GM19035 (cell line): Measurements from ENCODE around the gene BAAT.
A peak's percentile ranks its signal among the peaks of the same experiment; 100 is the strongest.

Experiments
- ATAC-seq: cut with Tn5 transposase; IDR thresholded peaks from one replicate; pipeline ENCODE4 v1.9.1; 2021; ENCODE audit not compliant: unreplicated experiment

The BAAT gene

DNA sequence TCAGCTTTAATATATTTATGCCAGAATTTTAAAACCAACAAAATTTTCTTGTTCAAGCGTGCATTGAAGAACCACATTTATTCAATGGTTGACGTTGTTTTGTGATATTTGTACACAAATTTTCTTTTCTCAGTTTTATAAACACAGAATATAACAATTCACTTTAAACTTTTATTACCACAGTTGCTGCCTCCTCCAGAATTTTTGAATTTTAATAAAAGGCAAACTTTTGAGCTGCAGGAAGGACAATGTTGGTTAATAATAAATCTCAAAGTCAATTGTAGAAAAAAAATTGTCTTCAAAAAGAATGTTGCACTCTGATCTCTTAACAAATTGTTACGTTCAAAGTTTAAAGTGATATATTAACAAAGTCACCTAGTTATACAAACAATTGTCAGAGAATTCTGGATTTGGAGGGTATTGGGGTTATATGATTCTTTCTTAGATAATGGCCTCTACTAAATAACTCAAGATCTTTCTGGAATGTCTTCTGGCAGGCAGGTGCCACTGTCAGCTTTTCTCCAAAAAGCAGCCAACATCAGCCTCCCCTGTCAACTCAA lies 60.5 kb downstream of the BAAT start:
- ATAC-seq: no peak

DNA sequence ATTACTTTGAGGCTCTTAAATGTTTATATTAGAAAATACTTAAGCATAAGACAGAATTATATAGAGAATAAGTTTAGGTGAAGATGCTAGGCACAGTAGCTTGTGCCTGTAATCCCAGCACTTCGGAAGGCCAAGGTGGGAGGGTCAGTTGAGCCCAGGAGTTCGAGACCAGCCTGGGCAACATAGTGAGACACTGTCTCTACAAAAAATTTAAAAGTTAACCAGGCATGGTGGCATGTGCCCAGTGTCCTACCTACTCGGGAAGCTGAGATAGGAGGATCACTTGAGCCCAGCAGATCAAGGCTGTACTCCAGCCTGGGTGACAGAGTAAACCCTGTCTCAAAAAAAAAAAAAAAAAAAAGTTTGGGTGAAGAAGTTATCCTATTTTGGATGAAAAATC lies 61.7 kb downstream of the BAAT start:
- no peak for ATAC-seq

DNA sequence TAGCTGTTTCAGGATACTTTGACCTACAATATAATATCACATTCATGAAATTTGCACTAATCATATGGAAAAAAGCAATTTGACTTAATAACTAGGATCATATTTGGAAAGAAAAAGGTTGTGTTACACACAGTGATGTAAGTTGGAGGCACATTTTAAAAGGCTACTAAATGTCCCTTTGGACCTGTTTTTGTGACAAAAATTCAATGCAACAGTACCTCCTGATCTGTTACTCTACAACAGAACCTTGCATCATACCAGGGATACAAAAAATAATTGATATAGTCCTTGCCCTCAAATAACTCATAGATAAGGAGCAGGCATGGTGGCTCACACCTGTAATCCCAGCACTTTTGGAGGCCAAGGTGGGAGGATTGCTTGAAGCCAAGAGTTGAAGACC lies 67.1 kb downstream of the BAAT start:
- no peak for ATAC-seq

DNA sequence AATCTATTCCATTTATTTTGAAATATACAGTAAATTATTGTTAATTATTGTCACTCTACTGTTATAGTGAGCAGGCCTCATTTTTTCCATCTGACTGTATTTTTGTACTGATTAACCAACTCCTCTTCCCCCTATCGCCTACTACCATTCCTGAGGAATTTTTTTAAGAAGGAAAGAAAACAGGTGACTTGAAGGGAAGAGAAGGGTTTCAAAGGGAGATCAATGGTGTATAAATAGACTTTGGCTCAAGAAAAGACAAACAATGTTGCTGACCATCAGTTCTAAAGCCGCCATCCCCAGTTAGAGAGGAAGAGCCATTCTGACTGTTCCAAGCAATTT lies 69.7 kb downstream of the BAAT start:
- ATAC-seq: no peak

DNA sequence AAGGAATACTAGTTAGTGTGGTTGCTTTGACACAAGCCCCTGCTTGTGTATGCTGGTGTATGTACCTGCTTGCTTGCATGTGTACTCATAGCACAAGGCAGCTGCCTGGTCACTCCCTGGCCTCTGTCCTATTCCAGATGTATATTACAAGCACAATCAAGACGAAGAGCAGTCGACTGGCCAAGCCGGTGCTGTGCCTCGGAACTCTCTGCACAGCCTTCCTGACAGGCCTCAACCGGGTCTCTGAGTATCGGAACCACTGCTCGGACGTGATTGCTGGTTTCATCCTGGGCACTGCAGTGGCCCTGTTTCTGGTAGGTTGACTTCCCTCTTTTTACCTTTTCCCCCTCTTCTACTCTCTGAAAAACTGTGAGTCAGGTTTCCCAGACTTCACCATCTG lies 72.1 kb downstream of the BAAT start:
- no peak for ATAC-seq

DNA sequence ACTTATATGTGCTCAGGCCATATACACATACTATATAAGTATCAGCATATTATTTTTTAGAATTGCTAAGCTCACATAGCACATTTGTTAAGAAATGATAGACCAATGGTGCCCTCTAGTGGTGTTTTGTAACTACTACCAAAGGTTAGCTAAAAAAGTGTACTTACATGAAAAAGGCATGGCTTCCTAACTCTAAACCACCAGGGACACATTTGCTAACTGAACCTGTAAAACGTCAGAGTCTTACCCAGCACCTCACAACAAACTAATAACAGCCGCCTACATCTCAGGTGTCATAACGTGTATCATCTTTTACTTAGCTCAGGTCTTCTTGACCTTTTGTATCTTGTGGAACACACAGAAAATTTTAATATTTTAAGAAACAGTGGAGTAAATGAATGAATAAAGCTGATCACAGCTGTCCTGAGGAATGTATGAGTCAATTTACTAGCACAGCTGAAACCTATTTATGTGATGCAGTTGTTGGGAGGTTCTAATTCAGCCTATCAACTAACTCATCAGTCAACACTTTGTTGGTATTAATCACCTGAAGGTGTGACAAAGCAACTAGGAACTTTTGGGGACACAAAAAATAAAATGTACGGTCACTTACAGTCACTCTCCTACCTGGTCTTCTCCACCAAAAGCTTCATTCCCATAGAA lies 72.9 kb downstream of the BAAT start:
- ATAC-seq: peak; percentile 89

DNA sequence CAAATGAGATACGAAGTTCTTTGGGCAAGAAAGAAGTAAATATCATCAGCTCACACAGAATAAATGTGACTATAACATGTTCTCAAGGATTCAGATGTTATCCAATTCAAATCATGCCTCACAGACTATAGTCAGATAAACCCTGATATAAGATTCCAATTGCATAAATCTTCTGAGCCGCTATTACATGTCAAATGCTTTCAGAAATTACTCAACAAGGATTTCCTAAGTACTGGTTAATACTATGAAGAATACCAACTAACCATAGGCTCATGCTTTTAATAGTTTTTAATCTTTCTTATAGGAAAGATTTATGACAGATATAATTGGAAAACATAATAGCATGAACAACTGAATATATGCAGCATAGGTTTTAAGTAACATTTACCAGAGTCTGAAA lies 73.6 kb downstream of the BAAT start:
- ATAC-seq: no peak
